Endodermal cell (in vitro differentiated cells): ENCODE measurements around the gene STX10. TPM values are rescaled to one million over a fixed set of nuclear protein-coding genes. Genes with fewer than 3 reads are reported as not detected.
A peak's percentile ranks its signal among the peaks of the same experiment; 100 is the strongest.

Experiments
- DNase-seq: peaks from one replicate; pipeline ENCODE4 v3.0.0-alpha.2; 2017
- H3K27ac ChIP-seq: 2 replicates; pipeline ENCODE4 v1.5.1; 2013; ENCODE audit warnings: mild to moderate bottlenecking, low read depth, low read length, moderate library complexity
- H3K27me3 ChIP-seq: 2 replicates; pipeline ENCODE4 v1.6.1; 2013; ENCODE audit warnings: mild to moderate bottlenecking, low read length, moderate library complexity; ENCODE audit not compliant: insufficient read depth, control insufficient read depth, poor library complexity, severe bottlenecking
- H3K36me3 ChIP-seq: 2 replicates; pipeline ENCODE4 v1.7.0; 2013; ENCODE audit warnings: mild to moderate bottlenecking, low read length, moderate library complexity; ENCODE audit not compliant: control insufficient read depth, insufficient read depth
- H3K4me1 ChIP-seq: one replicate; pipeline ENCODE4 v1.7.0; 2013; ENCODE audit warnings: low read length; ENCODE audit not compliant: control insufficient read depth, insufficient read depth
- H3K4me3 ChIP-seq: 2 replicates; pipeline ENCODE4 v1.5.1; 2013; ENCODE audit warnings: mild to moderate bottlenecking, low read length, moderate library complexity
- H3K9ac ChIP-seq: 2 replicates; pipeline ENCODE4 v1.6.1; 2013; ENCODE audit warnings: mild to moderate bottlenecking, low read length, moderate library complexity; ENCODE audit not compliant: poor library complexity, severe bottlenecking; ENCODE audit errors: extremely low read depth
- H3K9me3 ChIP-seq: 2 replicates; pipeline ENCODE4 v1.6.1; 2013; ENCODE audit warnings: mild to moderate bottlenecking, low read length, moderate library complexity; ENCODE audit not compliant: control insufficient read depth
- H3K27ac Mint-ChIP-seq: 2 replicates; pipeline ENCODE4 v1.8.0; 2020; ENCODE audit warnings: mixed read lengths
- H3K27me3 Mint-ChIP-seq: 2 replicates; pipeline ENCODE4 v1.8.0; 2021; ENCODE audit warnings: mild to moderate bottlenecking, mixed read lengths; ENCODE audit not compliant: insufficient read depth
- H3K36me3 Mint-ChIP-seq: 2 replicates; pipeline ENCODE4 v1.8.0; 2020; ENCODE audit warnings: low read depth, mixed read lengths
- H3K4me1 Mint-ChIP-seq: 2 replicates; pipeline ENCODE4 v1.8.0; 2020; ENCODE audit warnings: mixed read lengths
- H3K4me3 Mint-ChIP-seq: 2 replicates; pipeline ENCODE4 v1.8.0; 2020; ENCODE audit warnings: mild to moderate bottlenecking, moderate library complexity, mixed read lengths
- H3K9me3 Mint-ChIP-seq: 2 replicates; pipeline ENCODE4 v1.8.0; 2020; ENCODE audit warnings: mild to moderate bottlenecking, mixed read lengths
- CTCF ChIP-seq: fragments of 200-600 bp; sonication (generic); conservative IDR thresholded peaks from 2 replicates; pipeline ENCODE4 v1.5.0; 2021; ENCODE audit warnings: antibody characterized with exemption, mild to moderate bottlenecking
- WGBS, 2 experiments: methylation state at CpG; one replicate each; pipeline versions ENCODE4 v1.1.5 to v1.1.7; 2013; ENCODE audit warnings: missing lambda C conversion rate in 2 of 2, mixed read lengths in 1 of 2; ENCODE audit not compliant: insufficient coverage in 1 of 2, insufficient read length in 1 of 2; 5-methylcytosine and 5-hydroxymethylcytosine counted together
- total RNA-seq, 2 donors: library from RNA; stranded (reverse); fragmentation: NEBNext Ultra II Directional in 1 of 2; extraction: Animal tissue kit (Norgen Biotek cat#: 25700) in 1 of 2; gene quantifications; 2 replicates in 1 of 2; 3 replicates in 1 of 2; pipeline ENCODE4 v1.2.1, GENCODE V29; 2021

Gene STX10
- total RNA-seq, 2 donors from 2014 or later = 30.8 to 34.8 TPM

- Histone ChIP-seq H3K4me1 (peaks cover 13% of the 10 kb centered on the region), H3K27ac (no peak overlapping the region), H3K36me3 (no peaks in the 10 kb centered on the region), H3K9me3 (no peaks in the 10 kb centered on the region), H3K9ac (no peak overlapping the region), H3K27me3 (no peaks in the 10 kb centered on the region), H3K4me3 (no peak overlapping the region)
- H3K4me1 Mint-ChIP-seq = peaks cover 11% of the 10 kb centered on the region
- 87 to 100% methylated on average over 1 to 2 of the region's 3 CpGs for WGBS, 2 experiments
- no peak for DNase-seq
- H3K27me3 Mint-ChIP-seq = no peaks in the 10 kb centered on the region
- no peaks in the 10 kb centered on the region for H3K36me3 Mint-ChIP-seq
- no peak overlapping the region for H3K4me3 Mint-ChIP-seq
- no peak overlapping the region for H3K27ac Mint-ChIP-seq
- no peak for TF ChIP-seq CTCF
- no peaks in the 10 kb centered on the region for H3K9me3 Mint-ChIP-seq
These were observed 9.5 kb upstream of the STX10 start for GRCh38 chr19:13159713-13160112.

GRCh38 chr19:13155472-13156359 lies 5.5 kb upstream of the STX10 start:
- Histone ChIP-seq H3K36me3 (no peaks in the 10 kb centered on the region), H3K4me3 (peak overlapping the region; percentile 82), H3K27ac (peak overlapping the region; percentile 97), H3K27me3 (no peaks in the 10 kb centered on the region), H3K9me3 (no peaks in the 10 kb centered on the region), H3K9ac (peak overlapping the region; percentile 99), H3K4me1 (peaks cover 7% of the 10 kb centered on the region)
- WGBS, 2 experiments = 4 to 6% methylated on average over 12 to 53 of the region's 55 CpGs
- peak; percentile 94 for DNase-seq
- Mint-ChIP-seq H3K27me3 (no peaks in the 10 kb centered on the region), H3K9me3 (no peaks in the 10 kb centered on the region), H3K36me3 (peaks cover 13% of the 10 kb centered on the region), H3K4me3 (peak overlapping the region; percentile 100), H3K27ac (peak overlapping the region; percentile 98), H3K4me1 (peaks cover 7% of the 10 kb centered on the region)
- TF ChIP-seq CTCF = no peak

GRCh38 chr19:13154911-13155471 lies 4.8 kb upstream of the STX10 start:
- H3K4me1 Mint-ChIP-seq = peaks cover 6% of the 10 kb centered on the region

More at GRCh38 chr19:13154911-13155471, 4.8 kb upstream of the STX10 start:
- Mint-ChIP-seq H3K27ac (peak overlapping the region; percentile 98), H3K9me3 (no peaks in the 10 kb centered on the region), H3K36me3 (peaks cover 13% of the 10 kb centered on the region), H3K27me3 (no peaks in the 10 kb centered on the region), H3K4me3 (peak overlapping the region; percentile 100)
- H3K36me3 ChIP-seq = no peaks in the 10 kb centered on the region
- H3K4me3 ChIP-seq = peak overlapping the region; percentile 82
- no peaks in the 10 kb centered on the region for H3K9me3 ChIP-seq
- H3K27me3 ChIP-seq = no peaks in the 10 kb centered on the region
- 1% methylated on average over 13 to 24 of the region's 24 CpGs for WGBS, 2 experiments
- peaks cover 7% of the 10 kb centered on the region for H3K4me1 ChIP-seq
- peak overlapping the region; percentile 99 for H3K9ac ChIP-seq
- TF ChIP-seq CTCF = peak; percentile 70
- peak; percentile 94 for DNase-seq
- peak overlapping the region; percentile 97 for H3K27ac ChIP-seq
